Nephron (organoid): ENCODE results near the gene MLPH.
"Not testable (repeated sequence)": the region's sequence is repeated elsewhere in the genome, so short reads cannot be mapped to it uniquely, and the experiment has no call there.

Experiments used
- H3K27ac Mint-ChIP-seq, 3 experiments: 2 replicates each; pipeline ENCODE4 v1.8.0; 2020; ENCODE audit warnings: mixed read lengths in 3 of 3, mild to moderate bottlenecking in 2 of 3, moderate library complexity in 1 of 3
- H3K27me3 Mint-ChIP-seq: 2 replicates; pipeline ENCODE4 v1.8.0; 2021; ENCODE audit warnings: low read depth, mild to moderate bottlenecking, moderate library complexity, mixed read lengths
- H3K36me3 Mint-ChIP-seq: 2 replicates; pipeline ENCODE4 v1.8.0; 2020; ENCODE audit warnings: low read depth, mixed read lengths
- H3K4me1 Mint-ChIP-seq: 2 replicates; pipeline ENCODE4 v1.8.0; 2020; ENCODE audit warnings: mixed read lengths
- H3K4me3 Mint-ChIP-seq, 3 experiments: 2 replicates each; pipeline ENCODE4 v1.8.0; 2020; ENCODE audit warnings: mild to moderate bottlenecking in 3 of 3, mixed read lengths in 3 of 3, moderate library complexity in 2 of 3
- H3K9me3 Mint-ChIP-seq: 2 replicates; pipeline ENCODE4 v1.8.0; 2020; ENCODE audit warnings: mixed read lengths
- CTCF ChIP-seq, 3 experiments: fragments of 200-600 bp; sonication (generic); IDR thresholded peaks; one replicate each; pipeline ENCODE4 v1.5.0; 2021; ENCODE audit warnings: antibody characterized with exemption in 3 of 3; ENCODE audit not compliant: unreplicated experiment in 3 of 3

MLPH gene

GRCh38 chr2:237593036-237593435 is 106.0 kb downstream of the MLPH start:
- TF ChIP-seq CTCF (IDR thresholded peaks at IDR 0.05; ENCODE audit: unreplicated experiment in 3 of 3) = no peak
- no peaks in the 10 kb centered on the region for H3K9me3 Mint-ChIP-seq
- H3K4me1 Mint-ChIP-seq = peaks cover 34% of the 10 kb centered on the region
- no peak overlapping the region for H3K27ac Mint-ChIP-seq
- H3K27me3 Mint-ChIP-seq = peaks cover 4% of the 10 kb centered on the region
- no peaks in the 10 kb centered on the region for H3K36me3 Mint-ChIP-seq
- no peak overlapping the region for H3K4me3 Mint-ChIP-seq

GRCh38 chr2:237593596-237594320 is 106.7 kb downstream of the MLPH start:
- no peak for TF ChIP-seq CTCF (IDR thresholded peaks at IDR 0.05; ENCODE audit: unreplicated experiment in 3 of 3)
- Mint-ChIP-seq H3K27ac (peak overlapping the region in 1 of 3 experiments; percentile 12), H3K27me3 (peaks cover 4% of the 10 kb centered on the region), H3K4me3 (no peak overlapping the region), H3K36me3 (no peaks in the 10 kb centered on the region), H3K9me3 (no peaks in the 10 kb centered on the region), H3K4me1 (peaks cover 34% of the 10 kb centered on the region)

GRCh38 chr2:237594514-237594871 is 107.4 kb downstream of the MLPH start:
- H3K27ac Mint-ChIP-seq = peak overlapping the region in 2 of 3 experiments; percentile 16 to 38
- peaks cover 34% of the 10 kb centered on the region for H3K4me1 Mint-ChIP-seq
- peaks cover 7% of the 10 kb centered on the region for H3K27me3 Mint-ChIP-seq
- no peaks in the 10 kb centered on the region for H3K36me3 Mint-ChIP-seq
- H3K4me3 Mint-ChIP-seq = no peak overlapping the region
- no peaks in the 10 kb centered on the region for H3K9me3 Mint-ChIP-seq
- TF ChIP-seq CTCF (IDR thresholded peaks at IDR 0.05; ENCODE audit: unreplicated experiment in 3 of 3) = no peak

- H3K4me3 Mint-ChIP-seq, H3K9me3 Mint-ChIP-seq, H3K27ac Mint-ChIP-seq, H3K36me3 Mint-ChIP-seq, H3K27me3 Mint-ChIP-seq: not testable (repeated sequence)
- peaks cover 30% of the 10 kb centered on the region for H3K4me1 Mint-ChIP-seq
Observed at GRCh38 chr2:237595829-237596519, 108.9 kb downstream of the MLPH start.

- no peaks in the 10 kb centered on the region for H3K9me3 Mint-ChIP-seq
- no peak overlapping the region for H3K27ac Mint-ChIP-seq
- TF ChIP-seq CTCF (IDR thresholded peaks at IDR 0.05; ENCODE audit: unreplicated experiment in 3 of 3) = no peak
- no peak overlapping the region for H3K4me3 Mint-ChIP-seq
- H3K36me3 Mint-ChIP-seq = no peaks in the 10 kb centered on the region
- peaks cover 16% of the 10 kb centered on the region for H3K27me3 Mint-ChIP-seq
- peaks cover 26% of the 10 kb centered on the region for H3K4me1 Mint-ChIP-seq
Observed at GRCh38 chr2:237596520-237597195, 109.6 kb downstream of the MLPH start.
